HG03469 (cell line): ENCODE data around the gene HES7.
A peak's percentile ranks its signal among the peaks of the same experiment; 100 is the strongest.
"Not testable (repeated sequence)": the region's sequence is repeated elsewhere in the genome, so short reads cannot be mapped to it uniquely, and the experiment has no call there.

ENCODE experiments used
- ATAC-seq: cut with Tn5 transposase; IDR thresholded peaks from one replicate; pipeline ENCODE4 v1.9.1; 2021; ENCODE audit warnings: mild to moderate bottlenecking, moderate library complexity, moderate number of reproducible peaks; ENCODE audit not compliant: unreplicated experiment

Gene HES7

GRCh38 chr17:8123695-8124349, at the start of gene HES7:
TSS of gene HES7 (minus strand) at chr17:8124106. CDS start at chr17:8124084, 22 bp downstream.
- no peak for ATAC-seq

- ATAC-seq = peak; percentile 50
Measured at GRCh38 chr17:8173056-8173870, 49.4 kb upstream of the HES7 start.

- ATAC-seq = not testable (repeated sequence)
Measured at GRCh38 chr17:8170186-8170585, 46.3 kb upstream of the HES7 start.

- no peak for ATAC-seq
Measured at GRCh38 chr17:8167526-8167925, 43.6 kb upstream of the HES7 start.

- ATAC-seq = no peak
Measured at GRCh38 chr17:8166731-8167130, 42.8 kb upstream of the HES7 start.

- ATAC-seq = no peak
Measured at GRCh38 chr17:8164815-8165131, 40.9 kb upstream of the HES7 start.

- ATAC-seq = no peak
Measured at GRCh38 chr17:8163978-8164814, 40.3 kb upstream of the HES7 start.

- no peak for ATAC-seq
Measured at GRCh38 chr17:8162997-8163977, 39.4 kb upstream of the HES7 start.

- ATAC-seq = no peak
Measured at GRCh38 chr17:8162233-8162996, 38.5 kb upstream of the HES7 start, which contains the start of gene VAMP2. TSS of gene VAMP2 (minus strand) at chr17:8162948. CDS start at chr17:8162879, 69 bp downstream.

GRCh38 chr17:8161289-8162232, 37.7 kb upstream of the HES7 start:
- ATAC-seq = no peak

GRCh38 chr17:8160741-8161221, 36.9 kb upstream of the HES7 start:
- no peak for ATAC-seq

GRCh38 chr17:8160224-8160577, 36.3 kb upstream of the HES7 start:
- no peak for ATAC-seq

- no peak for ATAC-seq
Measured at GRCh38 chr17:8159459-8160223, 35.7 kb upstream of the HES7 start.

GRCh38 chr17:8159032-8159400, 35.1 kb upstream of the HES7 start:
- no peak for ATAC-seq

GRCh38 chr17:8158267-8159031, 34.5 kb upstream of the HES7 start:
- ATAC-seq = no peak

- ATAC-seq = peak; percentile 52
Measured at GRCh38 chr17:8156246-8156992, 32.5 kb upstream of the HES7 start.

- ATAC-seq = no peak
Measured at GRCh38 chr17:8155996-8156245, 32.0 kb upstream of the HES7 start.
